SU-DHL-6 (cell line): Measurements from ENCODE around the gene ANXA11.

Experiments used
- H2AFZ ChIP-seq: fragments of 200-600 bp; sonication (generic); 2 replicates; pipeline ENCODE4 v1.6.1; 2014; ENCODE audit warnings: low read depth, mild to moderate bottlenecking, moderate library complexity, mixed read lengths, antibody characterized with exemption, low read length; ENCODE audit not compliant: severe bottlenecking
- H3F3A ChIP-seq: fragments of 200-600 bp; shearing (Covaris generic); 2 replicates; pipeline ENCODE4 v1.6.0; 2016; ENCODE audit warnings: antibody characterized with exemption, mild to moderate bottlenecking; ENCODE audit not compliant: insufficient read depth
- H3K27ac ChIP-seq: fragments of 200-600 bp; sonication (generic); 2 replicates; pipeline ENCODE4 v1.5.1; 2016; ENCODE audit warnings: low read depth, mild to moderate bottlenecking, low read length, moderate library complexity, mixed read lengths
- H3K27me3 ChIP-seq: fragments of 200-600 bp; sonication (generic), shearing (Covaris generic); 2 replicates; pipeline ENCODE4 v1.6.0; 2014; ENCODE audit warnings: mild to moderate bottlenecking, low read length
- H3K36me3 ChIP-seq: fragments of 200-600 bp; sonication (generic); 2 replicates; pipeline ENCODE4 v1.6.1; 2014; ENCODE audit warnings: mild to moderate bottlenecking, low read length, mixed read lengths
- H3K4me2 ChIP-seq: fragments of 300-600, 200-600 bp; shearing (Covaris generic), sonication (generic); 2 replicates; pipeline ENCODE4 v1.6.0; 2014; ENCODE audit warnings: low read length, low read depth, mild to moderate bottlenecking; ENCODE audit not compliant: poor library complexity, severe bottlenecking
- H3K4me3 ChIP-seq: fragments of 200-600 bp; sonication (generic); 2 replicates; pipeline ENCODE4 v1.5.1; 2014; ENCODE audit warnings: antibody characterized with exemption, low read length, mild to moderate bottlenecking, mixed read lengths; ENCODE audit not compliant: insufficient read depth, poor library complexity, severe bottlenecking
- H3K79me2 ChIP-seq: fragments of 200-600 bp; sonication (generic); 2 replicates; pipeline ENCODE4 v1.6.1; 2014; ENCODE audit warnings: mild to moderate bottlenecking, low read length, moderate library complexity; ENCODE audit not compliant: insufficient read depth
- H3K9ac ChIP-seq: fragments of 200-600 bp; sonication (generic); 2 replicates; pipeline ENCODE4 v1.7.0; 2014; ENCODE audit warnings: mild to moderate bottlenecking, low read length
- H3K9me2 ChIP-seq: fragments of 200-600 bp; sonication (generic); replicated peaks from 2 replicates; pipeline ENCODE4 v1.6.1; 2014; ENCODE audit warnings: low read length; ENCODE audit not compliant: insufficient read depth
- H3K9me3 ChIP-seq: fragments of 200-600 bp; sonication (generic); 2 replicates; pipeline ENCODE4 v1.6.1; 2014; ENCODE audit warnings: low read length, mixed read lengths; ENCODE audit not compliant: insufficient read depth
- H4K20me1 ChIP-seq: fragments of 200-600 bp; sonication (generic); 2 replicates; pipeline ENCODE4 v1.6.1; 2014; ENCODE audit warnings: low read depth, mild to moderate bottlenecking, antibody characterized with exemption, low read length, moderate library complexity, mixed read lengths
- EZH2phosphoT487 ChIP-seq: fragments of 200-600 bp; sonication (generic), shearing (Covaris generic); conservative IDR thresholded peaks from 2 replicates; pipeline ENCODE4 v1.6.1; 2018; ENCODE audit warnings: mild to moderate bottlenecking, antibody characterized with exemption, low read length, moderate library complexity, mixed read lengths
- TF ChIP-seq, protein P1 (sequence below): fragments of 200-600 bp; sonication (generic); IDR thresholded peaks from one replicate; pipeline ENCODE4 v1.5.1; 2017; ENCODE audit warnings: antibody characterized with exemption, mild to moderate bottlenecking, low read length, moderate library complexity; ENCODE audit not compliant: insufficient read depth, poor library complexity, severe bottlenecking

The ANXA11 gene

DNA sequence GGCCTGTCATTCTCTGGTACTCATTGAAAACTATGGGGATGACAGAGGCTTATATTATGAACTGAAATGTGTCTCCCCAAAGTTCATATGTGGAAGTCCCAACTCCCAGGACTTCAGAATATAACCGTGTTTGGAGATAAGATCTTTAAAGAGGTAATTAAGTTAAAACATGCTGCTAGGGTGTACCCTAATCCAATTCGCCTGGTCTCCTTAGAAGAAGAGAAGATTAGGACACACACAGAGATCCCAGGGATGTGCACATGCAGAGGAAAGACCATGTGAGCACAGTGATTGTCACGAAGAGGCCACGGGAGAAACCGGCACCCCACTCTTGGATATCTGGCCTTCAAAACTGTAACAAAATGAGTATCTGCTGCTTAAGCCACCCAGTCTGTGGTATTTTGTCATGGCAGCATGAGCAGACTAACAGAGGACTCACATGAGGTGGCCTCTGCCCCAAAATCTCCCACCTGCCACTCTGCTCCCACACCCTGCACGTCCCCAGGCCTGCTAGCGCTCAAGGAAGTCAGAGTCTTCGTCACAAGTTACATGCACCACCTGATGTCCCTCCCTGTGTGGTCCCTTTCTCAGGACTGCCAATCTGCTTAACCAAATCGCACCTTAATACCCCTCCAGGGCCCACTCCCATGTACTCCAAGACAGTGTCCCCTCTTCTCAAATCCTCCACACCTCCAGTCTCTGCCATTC, 46.0 kb downstream of the ANXA11 start:
- Histone ChIP-seq H3K4me2 (no peak overlapping the region), H3K9me3 (no peaks in the 10 kb centered on the region), H3K79me2 (no peaks in the 10 kb centered on the region), H3K27ac (no peak overlapping the region), H3K9me2 (no peaks in the 10 kb centered on the region), H4K20me1 (no peaks in the 10 kb centered on the region), H3K27me3 (no peaks in the 10 kb centered on the region), H3F3A (no peaks in the 10 kb centered on the region), H2AFZ (no peak overlapping the region), H3K36me3 (no peaks in the 10 kb centered on the region), H3K4me3 (no peak overlapping the region), H3K9ac (no peak overlapping the region)
- TF ChIP-seq EZH2phosphoT487, result no peak
- TF ChIP-seq, protein P1, sequence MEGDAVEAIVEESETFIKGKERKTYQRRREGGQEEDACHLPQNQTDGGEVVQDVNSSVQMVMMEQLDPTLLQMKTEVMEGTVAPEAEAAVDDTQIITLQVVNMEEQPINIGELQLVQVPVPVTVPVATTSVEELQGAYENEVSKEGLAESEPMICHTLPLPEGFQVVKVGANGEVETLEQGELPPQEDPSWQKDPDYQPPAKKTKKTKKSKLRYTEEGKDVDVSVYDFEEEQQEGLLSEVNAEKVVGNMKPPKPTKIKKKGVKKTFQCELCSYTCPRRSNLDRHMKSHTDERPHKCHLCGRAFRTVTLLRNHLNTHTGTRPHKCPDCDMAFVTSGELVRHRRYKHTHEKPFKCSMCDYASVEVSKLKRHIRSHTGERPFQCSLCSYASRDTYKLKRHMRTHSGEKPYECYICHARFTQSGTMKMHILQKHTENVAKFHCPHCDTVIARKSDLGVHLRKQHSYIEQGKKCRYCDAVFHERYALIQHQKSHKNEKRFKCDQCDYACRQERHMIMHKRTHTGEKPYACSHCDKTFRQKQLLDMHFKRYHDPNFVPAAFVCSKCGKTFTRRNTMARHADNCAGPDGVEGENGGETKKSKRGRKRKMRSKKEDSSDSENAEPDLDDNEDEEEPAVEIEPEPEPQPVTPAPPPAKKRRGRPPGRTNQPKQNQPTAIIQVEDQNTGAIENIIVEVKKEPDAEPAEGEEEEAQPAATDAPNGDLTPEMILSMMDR, result no peak

DNA sequence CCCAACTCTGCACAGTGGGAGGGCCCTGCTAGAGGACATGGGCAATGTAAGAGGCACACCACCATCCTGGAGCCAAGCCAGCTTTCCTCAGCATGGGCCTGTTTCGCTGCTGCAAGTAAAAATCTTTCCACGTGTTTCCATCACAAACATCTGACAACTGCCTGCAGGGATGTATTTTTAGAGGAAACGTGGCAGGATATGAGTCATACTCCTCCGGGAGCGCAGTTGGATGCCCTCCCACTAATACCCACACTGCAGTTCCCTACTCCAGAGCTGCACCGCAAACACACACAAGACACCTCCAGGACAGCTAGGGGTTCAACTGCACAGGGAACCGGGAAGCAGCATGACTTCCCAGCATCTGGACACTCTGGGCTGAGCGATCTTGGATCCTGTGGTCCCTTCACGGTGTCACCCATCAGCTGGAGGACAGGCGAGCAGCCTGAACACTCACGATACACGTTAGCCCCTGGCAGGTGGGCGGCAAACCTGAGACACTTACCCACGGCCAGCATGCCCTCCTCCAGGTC, 46.7 kb downstream of the ANXA11 start:
- Histone ChIP-seq H3K36me3 (no peaks in the 10 kb centered on the region), H3K27me3 (no peaks in the 10 kb centered on the region), H3K79me2 (no peaks in the 10 kb centered on the region), H3K9me2 (no peaks in the 10 kb centered on the region), H3K9ac (no peak overlapping the region), H4K20me1 (no peaks in the 10 kb centered on the region), H3F3A (no peaks in the 10 kb centered on the region), H3K27ac (no peak overlapping the region), H3K4me2 (no peak overlapping the region), H3K4me3 (no peak overlapping the region), H3K9me3 (no peaks in the 10 kb centered on the region), H2AFZ (no peak overlapping the region)
- TF ChIP-seq, protein P1, result no peak
- TF ChIP-seq EZH2phosphoT487, result no peak

DNA sequence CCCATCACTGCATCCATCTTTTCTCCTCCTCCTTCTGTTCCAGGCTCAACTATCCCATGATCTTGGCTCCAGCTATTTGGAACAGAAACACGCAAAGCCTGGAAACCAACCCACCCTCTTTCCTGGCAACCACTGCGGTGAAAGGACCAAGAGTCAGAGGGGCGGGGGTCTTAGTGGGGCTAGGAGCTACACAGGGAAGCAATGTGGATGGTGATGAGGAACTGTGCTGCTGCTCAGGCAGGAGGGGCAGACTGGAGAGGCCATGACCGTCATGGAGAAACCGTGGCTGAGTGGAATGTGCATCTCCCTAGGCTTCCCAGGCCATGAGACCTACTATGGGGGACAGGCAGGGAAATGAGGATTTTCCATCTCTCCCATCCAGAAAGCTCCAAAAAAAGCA, 47.2 kb downstream of the ANXA11 start:
- H3K27me3 ChIP-seq, result no peaks in the 10 kb centered on the region
- H3F3A ChIP-seq, result no peaks in the 10 kb centered on the region
- no peak overlapping the region for H3K9ac ChIP-seq
- no peak overlapping the region for H2AFZ ChIP-seq
- H3K36me3 ChIP-seq, result no peaks in the 10 kb centered on the region
- H4K20me1 ChIP-seq, result no peaks in the 10 kb centered on the region
- no peak overlapping the region for H3K4me3 ChIP-seq
- H3K9me3 ChIP-seq, result no peaks in the 10 kb centered on the region
- H3K9me2 ChIP-seq, result no peaks in the 10 kb centered on the region
- no peak overlapping the region for H3K4me2 ChIP-seq
- no peak overlapping the region for H3K27ac ChIP-seq
- TF ChIP-seq, protein P1, result no peak
- TF ChIP-seq EZH2phosphoT487, result no peak
- H3K79me2 ChIP-seq, result no peaks in the 10 kb centered on the region
